Measurements from ENCODE around the gene EIF1AX. TPM values are rescaled to one million over a fixed set of nuclear protein-coding genes. Genes with fewer than 3 reads are reported as not detected.

EIF1AX gene
- total RNA-seq, 3 donors from 2014 or later (not counting 1 experiment from before 2014, with no cell fraction given), result 31.6 to 57.2 (median 31.7) TPM

DNA sequence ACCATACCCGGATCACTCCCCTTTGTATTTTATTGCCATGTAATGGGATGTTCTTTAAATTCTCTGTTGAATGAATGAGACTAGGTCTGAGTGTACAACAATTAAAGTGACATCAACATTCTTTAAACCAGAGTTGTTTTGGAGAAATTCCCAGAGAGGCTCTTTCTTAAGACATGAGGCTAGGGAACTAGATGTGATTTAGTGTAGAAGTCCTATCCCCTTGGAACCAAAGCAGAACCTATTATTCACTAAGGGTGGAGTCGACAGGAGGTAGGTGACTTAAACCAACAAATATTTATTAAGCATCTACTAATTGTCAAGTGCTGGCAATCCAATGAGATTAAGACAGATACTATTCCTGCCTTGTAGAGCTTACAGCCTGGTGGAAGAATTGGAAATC is 1.7 kb downstream of the EIF1AX start:
- intact Hi-C loops (cut with micrococcal nuclease), result no loop called here
- no peaks in the 10 kb centered on the region for H3K27me3 Mint-ChIP-seq (ENCODE audit: low read depth in 2 of 2)
- H3K4me1 ChIP-seq (ENCODE audit: control insufficient read depth, insufficient read depth, low read length), result peaks cover 9% of the 10 kb centered on the region
- H3K36me3 Mint-ChIP-seq, result no peaks in the 10 kb centered on the region
- H3K27ac Mint-ChIP-seq, result peak overlapping the region; percentile 52 to 94
- peaks cover 28 to 33% of the 10 kb centered on the region in 2 donors for H3K4me1 Mint-ChIP-seq
- H3K4me3 Mint-ChIP-seq, result peak overlapping the region; percentile 92
- H3K4me3 ChIP-seq (ENCODE audit: low read length), result no peak overlapping the region
- DNase-seq, result no peak
- peaks cover 21% of the 10 kb centered on the region for H3K36me3 ChIP-seq (ENCODE audit: control insufficient read depth, insufficient read depth, low read length)
- TF ChIP-seq, protein P1, sequence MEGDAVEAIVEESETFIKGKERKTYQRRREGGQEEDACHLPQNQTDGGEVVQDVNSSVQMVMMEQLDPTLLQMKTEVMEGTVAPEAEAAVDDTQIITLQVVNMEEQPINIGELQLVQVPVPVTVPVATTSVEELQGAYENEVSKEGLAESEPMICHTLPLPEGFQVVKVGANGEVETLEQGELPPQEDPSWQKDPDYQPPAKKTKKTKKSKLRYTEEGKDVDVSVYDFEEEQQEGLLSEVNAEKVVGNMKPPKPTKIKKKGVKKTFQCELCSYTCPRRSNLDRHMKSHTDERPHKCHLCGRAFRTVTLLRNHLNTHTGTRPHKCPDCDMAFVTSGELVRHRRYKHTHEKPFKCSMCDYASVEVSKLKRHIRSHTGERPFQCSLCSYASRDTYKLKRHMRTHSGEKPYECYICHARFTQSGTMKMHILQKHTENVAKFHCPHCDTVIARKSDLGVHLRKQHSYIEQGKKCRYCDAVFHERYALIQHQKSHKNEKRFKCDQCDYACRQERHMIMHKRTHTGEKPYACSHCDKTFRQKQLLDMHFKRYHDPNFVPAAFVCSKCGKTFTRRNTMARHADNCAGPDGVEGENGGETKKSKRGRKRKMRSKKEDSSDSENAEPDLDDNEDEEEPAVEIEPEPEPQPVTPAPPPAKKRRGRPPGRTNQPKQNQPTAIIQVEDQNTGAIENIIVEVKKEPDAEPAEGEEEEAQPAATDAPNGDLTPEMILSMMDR (IDR thresholded peaks at IDR 0.05), result no peak
- no peaks in the 10 kb centered on the region for H3K9me3 Mint-ChIP-seq
- no peaks in the 10 kb centered on the region for H3K9me3 ChIP-seq (ENCODE audit: control insufficient read depth, insufficient read depth, low read length)
- WGBS (ENCODE audit: insufficient coverage), result no CpG with 5 or more reads among the region's 2 CpGs
- H3K27me3 ChIP-seq (ENCODE audit: control insufficient read depth, insufficient read depth, low read length), result no peaks in the 10 kb centered on the region
- no peak overlapping the region for H3K27ac ChIP-seq (ENCODE audit: low read length)
- no peak for ATAC-seq

DNA sequence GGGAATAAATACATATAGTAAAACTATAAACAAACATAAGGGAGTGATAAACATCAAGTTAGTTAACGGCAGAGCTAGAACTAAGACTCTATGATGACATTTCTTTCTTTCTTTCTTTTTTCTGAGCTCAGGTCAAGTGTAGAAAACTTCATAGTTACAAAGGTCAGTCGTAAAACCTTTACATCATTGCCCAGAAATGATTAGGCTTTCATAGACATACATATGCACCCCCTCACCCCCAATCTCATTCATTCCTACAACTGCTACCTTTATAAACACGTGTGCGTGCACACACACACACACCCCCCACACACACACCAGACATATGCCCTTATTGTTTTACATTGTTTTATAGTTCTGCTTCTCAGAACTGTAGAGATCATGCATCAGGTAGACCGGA is 5.7 kb downstream of the EIF1AX start:
- Mint-ChIP-seq H3K4me3 (no peak overlapping the region), H3K9me3 (no peaks in the 10 kb centered on the region), H3K27me3 (ENCODE audit: low read depth in 2 of 2) (no peaks in the 10 kb centered on the region), H3K27ac (peak overlapping the region; percentile 9 to 11), H3K36me3 (peaks cover 8% of the 10 kb centered on the region), H3K4me1 (peaks cover 28 to 32% of the 10 kb centered on the region in 2 donors)
- Histone ChIP-seq H3K4me1 (ENCODE audit: control insufficient read depth, insufficient read depth, low read length) (peaks cover 2% of the 10 kb centered on the region), H3K4me3 (ENCODE audit: low read length) (no peak overlapping the region), H3K27me3 (ENCODE audit: control insufficient read depth, insufficient read depth, low read length) (no peaks in the 10 kb centered on the region), H3K27ac (ENCODE audit: low read length) (no peak overlapping the region), H3K9me3 (ENCODE audit: control insufficient read depth, insufficient read depth, low read length) (no peaks in the 10 kb centered on the region), H3K36me3 (ENCODE audit: control insufficient read depth, insufficient read depth, low read length) (peaks cover 36% of the 10 kb centered on the region)
- DNase-seq (no peak), ATAC-seq (no peak)
- intact Hi-C loops (cut with micrococcal nuclease), result no loop called here
- WGBS (ENCODE audit: insufficient coverage), result 63% methylated on average over 5 of the region's 5 CpGs
- TF ChIP-seq, protein P1 (IDR thresholded peaks at IDR 0.05), result no peak

DNA sequence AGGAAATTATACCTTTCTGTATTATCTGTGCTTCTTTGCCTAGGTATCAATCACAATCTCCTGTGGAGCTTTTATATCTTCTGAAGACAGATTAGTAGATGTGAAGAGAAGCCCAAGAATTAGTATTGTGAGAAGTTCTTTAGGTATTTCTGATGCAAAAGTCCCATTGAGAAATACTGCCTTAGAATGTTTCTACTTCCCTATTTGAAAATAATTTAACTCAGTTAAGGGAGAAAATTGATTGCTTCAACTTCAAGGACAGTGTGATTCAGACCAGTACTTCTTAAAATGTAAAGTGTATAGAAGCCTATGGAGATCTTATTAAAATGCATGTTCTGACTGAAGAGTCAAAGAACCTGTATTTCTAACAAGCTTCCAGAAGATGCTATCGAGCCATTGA is 9.0 kb downstream of the EIF1AX start:
- intact Hi-C loops (cut with micrococcal nuclease), result loop anchor here (5.0 kb wide), 1 partner anchor 225 kb away; no protein-coding TSS in a partner anchor
- ATAC-seq (no peak), DNase-seq (no peak)
- Mint-ChIP-seq H3K4me1 (peaks cover 10% of the 10 kb centered on the region in 2 donors), H3K27ac (peak overlapping the region in 1 of 2 donors; percentile 48), H3K27me3 (ENCODE audit: low read depth in 2 of 2) (no peaks in the 10 kb centered on the region), H3K4me3 (no peak overlapping the region), H3K36me3 (peaks cover 17% of the 10 kb centered on the region), H3K9me3 (no peaks in the 10 kb centered on the region)
- WGBS (ENCODE audit: insufficient coverage), result 100% methylated on average over 1 of the region's 1 CpG
- H3K36me3 ChIP-seq (ENCODE audit: control insufficient read depth, insufficient read depth, low read length), result peaks cover 56% of the 10 kb centered on the region
- no peaks in the 10 kb centered on the region for H3K27me3 ChIP-seq (ENCODE audit: control insufficient read depth, insufficient read depth, low read length)
- no peaks in the 10 kb centered on the region for H3K4me1 ChIP-seq (ENCODE audit: control insufficient read depth, insufficient read depth, low read length)
- TF ChIP-seq, protein P1 (IDR thresholded peaks at IDR 0.05), result no peak
- no peak overlapping the region for H3K27ac ChIP-seq (ENCODE audit: low read length)
- no peaks in the 10 kb centered on the region for H3K9me3 ChIP-seq (ENCODE audit: control insufficient read depth, insufficient read depth, low read length)
- H3K4me3 ChIP-seq (ENCODE audit: low read length), result no peak overlapping the region

DNA sequence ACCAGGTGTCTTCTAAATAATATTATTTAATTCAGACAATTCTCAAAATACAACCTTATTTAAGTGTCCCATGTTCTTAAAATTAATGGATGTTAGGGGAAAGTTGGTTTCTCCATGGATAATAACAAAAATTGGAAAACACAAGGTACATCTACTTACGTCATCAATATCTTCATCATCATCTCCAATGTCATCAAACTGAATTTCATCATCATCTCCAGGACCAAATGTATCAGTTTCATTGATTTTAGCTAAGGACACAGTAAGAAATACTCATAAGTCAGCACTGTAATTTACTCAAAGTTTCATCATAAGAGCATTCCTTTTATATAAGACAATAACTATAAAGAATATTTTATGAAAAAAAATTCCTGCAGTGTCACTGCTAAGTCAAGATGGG is 11.3 kb downstream of the EIF1AX start:
- peaks cover 39% of the 10 kb centered on the region for H3K36me3 ChIP-seq (ENCODE audit: control insufficient read depth, insufficient read depth, low read length)

More for the DNA sequence above, 11.3 kb downstream of the EIF1AX start:
- TF ChIP-seq, protein P1 (IDR thresholded peaks at IDR 0.05), result no peak
- DNase-seq (no peak), ATAC-seq (no peak)
- WGBS (ENCODE audit: insufficient coverage), result 100% methylated on average over 1 of the region's 1 CpG
- intact Hi-C loops (cut with micrococcal nuclease), result loop anchor here (5.0 kb wide), 1 partner anchor 223 kb away; no protein-coding TSS in a partner anchor
- no peaks in the 10 kb centered on the region for H3K9me3 Mint-ChIP-seq
- H3K27me3 Mint-ChIP-seq (ENCODE audit: low read depth in 2 of 2), result no peaks in the 10 kb centered on the region
- Histone ChIP-seq H3K27ac (ENCODE audit: low read length) (no peak overlapping the region), H3K4me1 (ENCODE audit: control insufficient read depth, insufficient read depth, low read length) (no peaks in the 10 kb centered on the region), H3K27me3 (ENCODE audit: control insufficient read depth, insufficient read depth, low read length) (no peaks in the 10 kb centered on the region), H3K9me3 (ENCODE audit: control insufficient read depth, insufficient read depth, low read length) (no peaks in the 10 kb centered on the region), H3K4me3 (ENCODE audit: low read length) (no peak overlapping the region)
- no peak overlapping the region for H3K4me3 Mint-ChIP-seq
- H3K36me3 Mint-ChIP-seq, result peaks cover 17% of the 10 kb centered on the region
- H3K4me1 Mint-ChIP-seq, result no peaks in the 10 kb centered on the region
- H3K27ac Mint-ChIP-seq, result no peak overlapping the region

Data from natural killer cell (primary cell).